ENCODE measurements around the gene TMPRSS12. TPM values are rescaled to one million over a fixed set of nuclear protein-coding genes. Genes with fewer than 3 reads are reported as not detected.
"Not testable (repeated sequence)": the region's sequence is repeated elsewhere in the genome, so short reads cannot be mapped to it uniquely, and the experiment has no call there.

Gene TMPRSS12
- total and polyA plus RNA-seq, 2 donors from 2014 or later, result not detected

DNA sequence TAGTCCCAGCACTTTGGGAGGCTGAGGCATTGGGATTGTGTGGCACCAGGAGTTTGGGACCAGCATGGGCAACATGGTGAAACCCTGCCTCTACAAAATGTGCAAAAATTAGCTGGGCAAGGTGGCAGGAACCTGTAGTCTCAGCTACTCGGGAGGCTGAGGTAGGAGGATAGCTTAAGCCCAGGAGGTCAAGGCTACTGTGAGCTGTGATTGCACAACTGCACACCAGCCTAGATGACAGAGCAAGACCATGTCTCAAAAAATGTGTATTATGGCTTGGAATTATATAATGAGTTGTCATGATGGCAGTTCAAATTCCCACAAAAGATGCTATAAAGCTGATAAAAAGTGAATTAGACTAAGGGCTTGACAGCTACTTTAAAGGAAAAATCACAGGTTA is 20.6 kb upstream of the TMPRSS12 start:
- H3K4me3 ChIP-seq (ENCODE audit: low read length in 3 of 3), result no peak overlapping the region
- H3K9ac ChIP-seq (ENCODE audit: low read length in 3 of 3), result no peak overlapping the region
- H3K27me3 ChIP-seq (ENCODE audit: control insufficient read depth, insufficient read depth, low read length), result no peaks in the 10 kb centered on the region
- no peaks in the 10 kb centered on the region for H3K36me3 ChIP-seq (ENCODE audit: control insufficient read depth in 2 of 3, insufficient read depth in 3 of 3, low read length in 3 of 3)
- H3K27ac ChIP-seq (ENCODE audit: low read depth in 2 of 2, low read length in 2 of 2), result no peak overlapping the region
- H3K9me3 ChIP-seq (ENCODE audit: control insufficient read depth in 2 of 3, insufficient read depth in 1 of 3, low read length in 3 of 3), result no peaks in the 10 kb centered on the region
- DNase-seq, result no peak
- H3K4me1 ChIP-seq (ENCODE audit: control insufficient read depth in 2 of 3, insufficient read depth in 2 of 3, low read depth in 1 of 3, low read length in 3 of 3), result peaks cover 0 to 9% (median 2%) of the 10 kb centered on the region in 3 donors
- TF ChIP-seq, protein P1, sequence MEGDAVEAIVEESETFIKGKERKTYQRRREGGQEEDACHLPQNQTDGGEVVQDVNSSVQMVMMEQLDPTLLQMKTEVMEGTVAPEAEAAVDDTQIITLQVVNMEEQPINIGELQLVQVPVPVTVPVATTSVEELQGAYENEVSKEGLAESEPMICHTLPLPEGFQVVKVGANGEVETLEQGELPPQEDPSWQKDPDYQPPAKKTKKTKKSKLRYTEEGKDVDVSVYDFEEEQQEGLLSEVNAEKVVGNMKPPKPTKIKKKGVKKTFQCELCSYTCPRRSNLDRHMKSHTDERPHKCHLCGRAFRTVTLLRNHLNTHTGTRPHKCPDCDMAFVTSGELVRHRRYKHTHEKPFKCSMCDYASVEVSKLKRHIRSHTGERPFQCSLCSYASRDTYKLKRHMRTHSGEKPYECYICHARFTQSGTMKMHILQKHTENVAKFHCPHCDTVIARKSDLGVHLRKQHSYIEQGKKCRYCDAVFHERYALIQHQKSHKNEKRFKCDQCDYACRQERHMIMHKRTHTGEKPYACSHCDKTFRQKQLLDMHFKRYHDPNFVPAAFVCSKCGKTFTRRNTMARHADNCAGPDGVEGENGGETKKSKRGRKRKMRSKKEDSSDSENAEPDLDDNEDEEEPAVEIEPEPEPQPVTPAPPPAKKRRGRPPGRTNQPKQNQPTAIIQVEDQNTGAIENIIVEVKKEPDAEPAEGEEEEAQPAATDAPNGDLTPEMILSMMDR (IDR thresholded peaks at IDR 0.05; ENCODE audit: borderline replicate concordance, extremely low read depth, insufficient read depth), result no peak
- no peak for FAIRE-seq
- intact Hi-C loops (cut with DNase I), result loop anchor here (10.0 kb wide), 1 partner anchor 163 kb away; no protein-coding TSS in a partner anchor

DNA sequence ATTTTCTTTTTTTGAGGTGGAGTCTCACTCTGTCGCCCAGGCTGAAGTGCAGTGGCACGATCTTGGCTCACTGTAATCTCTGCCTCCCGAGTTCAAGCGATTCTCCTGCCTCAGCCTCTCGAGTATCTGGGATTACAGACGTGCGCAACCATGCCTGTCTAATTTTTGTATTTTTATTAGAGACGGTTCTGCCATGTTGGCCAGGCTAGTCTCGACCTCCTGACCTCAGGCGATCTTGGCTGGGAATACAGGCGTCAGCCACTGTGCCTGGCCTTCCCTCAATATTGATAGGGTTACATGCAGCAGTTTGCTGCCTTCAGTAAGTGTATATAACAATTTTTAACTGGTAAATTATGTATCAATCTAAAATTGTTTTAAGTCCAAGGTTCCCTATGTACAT is 19.0 kb upstream of the TMPRSS12 start:
- intact Hi-C loops (cut with DNase I), result loop anchor here (10.0 kb wide), 1 partner anchor 161 kb away; no protein-coding TSS in a partner anchor
- not testable (repeated sequence) for DNase-seq

DNA sequence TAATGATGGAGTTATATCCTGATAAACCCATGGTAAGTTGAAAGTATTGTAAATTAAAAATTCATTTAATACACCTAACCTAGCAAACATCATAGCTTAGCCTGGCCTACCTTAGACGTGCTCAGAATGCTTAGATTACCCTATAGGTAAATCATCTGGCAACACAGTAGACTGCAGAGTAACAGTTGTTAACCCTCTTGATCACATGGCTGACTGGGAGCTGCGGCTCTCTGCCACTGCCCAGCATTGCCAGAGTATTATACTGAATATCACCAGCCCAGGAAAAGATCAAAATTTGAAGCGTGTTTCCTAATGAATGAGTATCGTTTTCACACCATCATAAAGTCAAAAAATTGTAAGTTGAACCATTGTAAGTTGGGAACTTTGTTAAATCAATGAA is 17.8 kb upstream of the TMPRSS12 start:
- DNase-seq, result no peak
- intact Hi-C loops (cut with DNase I), result loop anchor here (10.0 kb wide), 1 partner anchor 160 kb away; no protein-coding TSS in a partner anchor
- Histone ChIP-seq H3K27me3 (ENCODE audit: control insufficient read depth, insufficient read depth, low read length) (no peaks in the 10 kb centered on the region), H3K4me3 (ENCODE audit: low read length in 3 of 3) (peak overlapping the region in 2 of 3 donors; percentile 30 to 48), H3K4me1 (ENCODE audit: control insufficient read depth in 2 of 3, insufficient read depth in 2 of 3, low read depth in 1 of 3, low read length in 3 of 3) (peaks cover 0 to 9% (median 2%) of the 10 kb centered on the region in 3 donors), H3K9me3 (ENCODE audit: control insufficient read depth in 2 of 3, insufficient read depth in 1 of 3, low read length in 3 of 3) (no peaks in the 10 kb centered on the region), H3K9ac (ENCODE audit: low read length in 3 of 3) (peak overlapping the region in 2 of 3 donors; percentile 65 to 89), H3K36me3 (ENCODE audit: control insufficient read depth in 2 of 3, insufficient read depth in 3 of 3, low read length in 3 of 3) (no peaks in the 10 kb centered on the region), H3K27ac (ENCODE audit: low read depth in 2 of 2, low read length in 2 of 2) (peak overlapping the region; percentile 65 to 80)
- no peak for FAIRE-seq
- TF ChIP-seq, protein P1 (IDR thresholded peaks at IDR 0.05; ENCODE audit: borderline replicate concordance, extremely low read depth, insufficient read depth), result no peak

More for the DNA sequence above, 19.0 kb upstream of the TMPRSS12 start:
- H3K27ac ChIP-seq (ENCODE audit: low read depth in 2 of 2, low read length in 2 of 2); H3K9me3 ChIP-seq (ENCODE audit: control insufficient read depth in 2 of 3, insufficient read depth in 1 of 3, low read length in 3 of 3); H3K36me3 ChIP-seq (ENCODE audit: control insufficient read depth in 2 of 3, insufficient read depth in 3 of 3, low read length in 3 of 3); H3K4me1 ChIP-seq (ENCODE audit: control insufficient read depth in 2 of 3, insufficient read depth in 2 of 3, low read depth in 1 of 3, low read length in 3 of 3); H3K4me3 ChIP-seq (ENCODE audit: low read length in 3 of 3); FAIRE-seq; H3K27me3 ChIP-seq (ENCODE audit: control insufficient read depth, insufficient read depth, low read length); H3K9ac ChIP-seq (ENCODE audit: low read length in 3 of 3): not testable (repeated sequence)

DNA sequence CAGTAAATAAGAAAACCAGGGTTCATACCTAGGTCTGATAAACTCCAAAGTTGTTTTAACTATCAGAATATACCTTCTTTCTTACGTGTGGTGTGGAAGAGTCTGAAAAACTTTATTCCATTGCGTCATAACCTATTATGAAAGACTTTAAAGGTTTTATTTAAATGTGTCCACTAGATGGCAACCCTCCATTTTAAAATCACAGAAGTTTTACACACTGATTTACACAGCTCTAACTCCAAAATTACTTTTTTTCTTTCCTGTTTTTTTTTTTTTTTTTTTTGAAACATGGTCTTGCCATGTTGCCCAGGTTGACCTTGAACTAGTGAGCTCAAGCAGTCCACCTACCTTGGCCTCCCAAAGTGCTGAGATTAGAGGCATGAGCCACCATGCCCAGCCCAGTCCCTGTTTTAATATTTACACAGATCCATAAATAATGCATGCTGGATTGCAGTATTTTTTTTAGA is 17.3 kb upstream of the TMPRSS12 start:
- intact Hi-C loops (cut with DNase I), result loop anchor here (10.0 kb wide), 1 partner anchor 159 kb away; no protein-coding TSS in a partner anchor
- no peaks in the 10 kb centered on the region for H3K27me3 ChIP-seq (ENCODE audit: control insufficient read depth, insufficient read depth, low read length)
- peak overlapping the region in 2 of 3 donors; percentile 30 to 48 for H3K4me3 ChIP-seq (ENCODE audit: low read length in 3 of 3)
- H3K27ac ChIP-seq (ENCODE audit: low read depth in 2 of 2, low read length in 2 of 2), result peak overlapping the region; percentile 65 to 80
- no peaks in the 10 kb centered on the region for H3K9me3 ChIP-seq (ENCODE audit: control insufficient read depth in 2 of 3, insufficient read depth in 1 of 3, low read length in 3 of 3)
- peaks cover 0 to 9% (median 2%) of the 10 kb centered on the region in 3 donors for H3K4me1 ChIP-seq (ENCODE audit: control insufficient read depth in 2 of 3, insufficient read depth in 2 of 3, low read depth in 1 of 3, low read length in 3 of 3)
- TF ChIP-seq, protein P1 (IDR thresholded peaks at IDR 0.05; ENCODE audit: borderline replicate concordance, extremely low read depth, insufficient read depth), result peak; percentile 51
- peak in 2 of 5 donors; percentile 75 to 84 for DNase-seq
- FAIRE-seq, result peak; percentile 97
- peak overlapping the region in 2 of 3 donors; percentile 65 to 89 for H3K9ac ChIP-seq (ENCODE audit: low read length in 3 of 3)
- H3K36me3 ChIP-seq (ENCODE audit: control insufficient read depth in 2 of 3, insufficient read depth in 3 of 3, low read length in 3 of 3), result no peaks in the 10 kb centered on the region

Measured in kidney (tissue), 14 donors.